Dedifferentiated amniotic fluid mesenchymal stem cell (primary cell): Measurements from ENCODE around the gene SULT1C2.
"Not testable (repeated sequence)": the region's sequence is repeated elsewhere in the genome, so short reads cannot be mapped to it uniquely, and the experiment has no call there.

Experiments
- DNase-seq: peaks from one replicate; pipeline ENCODE4 v3.0.0-alpha.2; 2016; ENCODE audit errors: extremely low spot score

Gene SULT1C2

GRCh38 chr2:108351889-108352288, 63.2 kb downstream of the SULT1C2 start:
- DNase-seq = peak; percentile 23

GRCh38 chr2:108354136-108354535, 65.4 kb downstream of the SULT1C2 start:
- no peak for DNase-seq

GRCh38 chr2:108355906-108356734, 67.4 kb downstream of the SULT1C2 start:
- no peak for DNase-seq

- DNase-seq = not testable (repeated sequence)
These were observed 70.6 kb downstream of the SULT1C2 start for GRCh38 chr2:108359336-108359735.
